Hematopoietic multipotent progenitor cell treated with erythropoietin and hydrocortisone succinate and interleukin-3 and kit ligand, for 4 days (in vitro differentiated cells): ENCODE data around the gene MAN2A1.

Experiments used
- DNase-seq: peaks from one replicate; pipeline ENCODE4 v3.0.0-alpha.2; 2015

MAN2A1 gene

DNA sequence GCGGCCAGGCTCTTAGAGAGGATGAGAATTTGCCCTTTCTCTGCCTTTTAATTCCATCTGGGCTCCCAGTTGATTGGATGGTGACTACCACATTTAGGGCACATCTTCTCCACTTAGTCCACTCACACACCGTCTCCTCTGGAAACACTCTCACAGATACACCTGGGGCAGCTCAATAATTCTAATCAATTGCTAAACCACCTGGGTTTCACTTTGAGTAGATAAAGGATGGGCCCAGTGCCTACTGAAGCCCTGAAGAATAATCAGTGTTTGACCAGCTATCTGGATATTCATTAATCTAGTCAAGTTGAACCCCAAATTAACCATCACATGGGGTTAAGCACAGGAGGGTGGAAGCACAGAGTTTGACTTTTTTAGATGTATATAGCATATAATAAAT lies 19.1 kb downstream of the MAN2A1 start:
- DNase-seq, result no peak

DNA sequence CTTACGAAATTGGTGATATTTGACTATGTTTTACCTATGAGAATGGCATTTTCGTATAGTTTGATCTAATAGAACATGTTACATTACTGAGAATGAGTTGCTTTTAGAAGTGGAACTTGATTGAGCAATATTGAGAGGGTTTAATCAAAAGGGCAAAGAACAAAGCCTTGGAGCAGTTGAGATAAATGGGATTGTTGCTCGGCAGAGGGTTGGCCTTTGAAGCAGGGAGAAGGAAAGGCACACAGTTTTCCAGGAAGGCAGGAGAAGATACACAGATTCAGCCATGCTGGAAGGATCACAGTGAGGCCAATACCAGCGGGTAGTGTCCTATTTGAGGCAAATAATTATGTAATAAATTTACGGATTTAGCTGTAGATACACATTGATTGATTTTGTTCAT lies 19.5 kb downstream of the MAN2A1 start:
- no peak for DNase-seq

- DNase-seq, result peak; percentile 59
Observed at GRCh38 chr5:109711673-109712072, 21.9 kb downstream of the MAN2A1 start.

DNA sequence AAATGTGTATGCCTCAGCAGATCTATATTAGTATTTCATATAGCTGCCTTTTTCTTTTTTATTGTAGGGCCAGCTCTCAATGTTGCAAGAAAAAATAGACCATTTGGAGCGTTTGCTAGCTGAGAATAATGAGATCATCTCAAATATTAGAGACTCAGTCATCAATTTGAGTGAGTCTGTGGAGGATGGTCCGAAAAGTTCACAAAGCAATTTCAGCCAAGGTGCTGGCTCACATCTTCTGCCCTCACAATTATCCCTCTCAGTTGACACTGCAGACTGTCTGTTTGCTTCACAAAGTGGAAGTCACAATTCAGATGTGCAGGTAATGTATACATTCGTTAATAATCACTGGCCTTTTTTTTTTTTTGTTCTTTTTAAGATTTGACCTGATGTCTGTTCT lies 23.7 kb downstream of the MAN2A1 start:
- DNase-seq, result no peak

DNA sequence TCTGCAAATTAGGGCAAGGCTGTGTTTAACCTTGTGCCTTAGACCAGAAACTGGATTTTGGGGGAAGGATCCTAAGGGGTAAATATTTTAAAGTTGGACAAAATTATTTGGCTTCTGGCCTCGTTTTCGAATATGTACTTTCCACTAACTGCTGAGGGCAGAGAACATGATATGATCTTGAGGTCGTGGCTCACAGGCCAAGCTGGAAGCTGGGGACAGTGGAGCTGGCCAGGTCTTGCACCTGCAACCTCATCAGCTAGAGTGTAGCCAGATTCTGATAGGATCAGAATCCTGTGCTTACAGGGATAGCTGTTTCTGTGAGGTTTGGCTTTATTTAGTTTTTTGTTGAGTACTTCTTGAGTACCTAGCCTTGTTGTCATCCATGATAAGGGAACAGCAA lies 24.9 kb downstream of the MAN2A1 start:
- peak; percentile 33 for DNase-seq

- no peak for DNase-seq
Observed at GRCh38 chr5:109718216-109718615, 28.5 kb downstream of the MAN2A1 start.

DNA sequence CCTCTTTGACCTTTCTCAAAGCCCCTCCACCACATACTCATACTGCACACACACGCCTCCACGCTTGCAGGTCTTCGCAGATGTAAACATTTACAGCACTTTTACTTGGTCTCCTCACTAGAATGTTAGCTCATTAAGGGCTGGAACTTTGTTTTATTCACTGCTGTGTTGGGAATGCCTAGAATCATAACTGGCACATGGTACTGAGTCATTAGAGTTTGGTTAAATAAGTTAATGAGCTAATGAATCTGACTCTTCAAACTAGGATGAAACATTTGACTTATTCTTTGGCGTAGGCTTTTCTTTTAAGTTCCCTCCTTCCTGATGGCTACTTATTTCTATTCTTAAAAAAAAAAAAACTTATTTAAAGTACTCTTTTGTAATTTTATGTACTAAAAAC lies 28.9 kb downstream of the MAN2A1 start:
- DNase-seq, result no peak

DNA sequence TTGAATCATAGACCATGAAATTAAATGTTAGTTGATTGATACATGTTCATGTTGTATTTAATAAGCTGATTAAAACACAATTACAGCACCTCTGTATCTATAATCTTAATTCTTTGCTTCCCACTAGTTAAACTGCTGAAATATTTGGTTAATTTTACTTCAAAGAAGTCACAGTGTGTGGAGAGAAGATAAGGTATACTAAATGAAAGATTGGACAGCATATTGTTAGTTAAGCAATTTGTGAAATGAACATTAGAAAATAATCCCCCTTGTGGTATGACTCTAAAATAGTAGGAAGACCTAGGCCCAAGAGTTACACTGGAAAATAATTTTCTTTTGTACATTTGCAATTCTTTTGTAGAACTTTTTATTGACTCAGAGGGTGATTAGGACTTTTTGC lies 30.3 kb downstream of the MAN2A1 start:
- DNase-seq, result peak; percentile 84

- DNase-seq, result no peak
Observed at GRCh38 chr5:109721741-109722140, 32.0 kb downstream of the MAN2A1 start.

DNA sequence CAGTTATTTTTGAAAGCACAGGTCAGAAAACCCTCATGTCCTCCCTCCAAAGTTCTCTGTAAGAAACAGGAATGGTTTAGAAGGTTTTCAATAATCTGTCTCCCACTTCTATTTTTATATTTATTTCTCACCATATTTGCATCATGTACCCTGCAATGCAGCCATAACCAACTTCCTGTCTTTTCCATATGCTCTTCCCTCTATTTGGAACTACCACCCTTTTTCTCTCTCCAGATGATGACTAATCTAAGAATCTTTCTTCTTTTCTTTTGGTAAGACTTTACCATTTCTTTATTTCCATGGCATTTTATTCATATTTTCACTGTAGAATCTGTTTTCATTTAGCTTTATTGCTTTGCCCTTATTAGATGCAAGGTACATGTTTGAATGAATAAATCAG lies 33.9 kb downstream of the MAN2A1 start:
- DNase-seq, result no peak

GRCh38 chr5:109725135-109725534 lies 35.4 kb downstream of the MAN2A1 start:
- no peak for DNase-seq

GRCh38 chr5:109739741-109740728 lies 50.3 kb downstream of the MAN2A1 start:
- peak; percentile 13 for DNase-seq

DNA sequence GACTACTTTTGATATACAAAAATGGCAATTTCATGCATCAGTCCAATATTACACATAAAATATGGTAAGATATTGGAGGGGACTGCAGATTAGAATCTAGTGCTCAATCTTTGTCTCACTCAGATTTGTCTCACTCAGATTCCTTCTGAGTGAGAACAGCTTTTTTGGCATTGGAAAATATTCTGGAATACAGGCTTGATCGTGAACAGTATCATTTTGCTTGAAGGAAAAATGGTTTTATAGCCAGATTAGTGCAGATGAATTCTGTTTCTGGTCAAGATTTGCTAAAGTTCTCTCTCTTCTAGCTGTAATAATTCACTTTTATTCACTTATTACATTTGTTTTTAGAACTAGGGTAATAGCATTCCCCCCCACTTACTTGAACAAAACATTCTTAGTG lies 51.2 kb downstream of the MAN2A1 start:
- no peak for DNase-seq

DNA sequence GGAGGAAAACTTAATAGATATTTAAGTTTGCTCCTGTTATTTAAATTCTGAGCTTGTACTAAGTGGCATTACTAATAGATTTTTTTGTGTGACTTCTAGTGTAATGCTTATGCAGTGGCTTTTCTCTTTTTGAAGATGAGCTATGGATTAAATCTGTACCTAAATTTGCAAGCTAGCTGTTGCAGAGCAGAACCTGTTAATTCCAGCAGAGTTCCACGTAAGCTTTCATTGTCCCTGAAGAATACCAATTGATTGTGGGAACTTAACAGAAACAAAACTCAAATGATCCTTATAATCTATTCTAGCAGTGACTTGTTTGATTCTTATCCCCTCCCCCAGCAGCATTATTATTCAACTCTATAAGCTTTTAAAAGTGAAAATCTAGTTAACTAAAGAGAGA lies 51.7 kb downstream of the MAN2A1 start:
- DNase-seq, result no peak

DNA sequence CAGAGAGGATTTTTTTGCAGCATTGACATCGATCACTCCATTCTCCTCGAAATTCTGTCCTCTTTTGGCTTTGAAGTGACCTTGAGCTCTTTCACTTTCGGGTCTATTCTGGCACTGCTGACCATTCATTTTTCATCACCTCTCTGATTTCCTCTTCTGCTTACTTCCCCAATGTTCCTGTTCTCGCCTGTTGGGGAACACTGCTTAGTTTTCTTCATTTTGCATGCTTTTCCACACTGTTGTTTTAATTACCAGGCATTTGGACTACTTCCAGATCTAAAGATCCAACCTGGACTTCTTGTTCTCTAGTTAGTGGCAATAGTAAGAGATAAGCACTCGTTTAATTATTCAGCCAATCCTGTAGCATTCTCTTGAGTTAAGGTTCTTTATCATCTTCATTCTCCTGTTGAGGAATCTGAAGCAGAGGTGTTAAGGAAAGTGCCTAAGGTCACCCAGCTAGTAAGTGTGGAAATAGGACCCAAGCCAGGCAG lies 53.4 kb downstream of the MAN2A1 start:
- peak; percentile 55 for DNase-seq

GRCh38 chr5:109743770-109744212 lies 54.1 kb downstream of the MAN2A1 start:
- DNase-seq, result peak; percentile 38

GRCh38 chr5:109744261-109744660 lies 54.5 kb downstream of the MAN2A1 start:
- no peak for DNase-seq

DNA sequence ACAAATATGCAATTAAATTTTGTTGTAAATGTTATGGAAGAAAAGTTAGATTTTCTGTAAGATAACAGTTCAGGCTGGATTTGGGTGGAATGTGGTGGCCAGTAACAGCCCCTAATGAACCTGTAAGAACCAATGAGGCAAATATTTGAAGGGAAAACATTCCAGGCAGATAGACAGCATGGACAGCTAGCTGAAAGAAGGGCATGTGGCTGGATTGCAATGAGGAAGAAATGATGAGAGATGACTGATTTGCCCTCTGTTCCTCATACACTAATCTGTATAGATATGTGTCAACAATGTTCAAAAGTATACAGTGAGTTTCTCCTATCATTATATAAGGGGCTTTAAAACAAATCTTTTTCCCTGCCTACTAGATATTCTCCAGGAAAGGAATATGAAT lies 58.8 kb downstream of the MAN2A1 start:
- DNase-seq, result no peak

DNA sequence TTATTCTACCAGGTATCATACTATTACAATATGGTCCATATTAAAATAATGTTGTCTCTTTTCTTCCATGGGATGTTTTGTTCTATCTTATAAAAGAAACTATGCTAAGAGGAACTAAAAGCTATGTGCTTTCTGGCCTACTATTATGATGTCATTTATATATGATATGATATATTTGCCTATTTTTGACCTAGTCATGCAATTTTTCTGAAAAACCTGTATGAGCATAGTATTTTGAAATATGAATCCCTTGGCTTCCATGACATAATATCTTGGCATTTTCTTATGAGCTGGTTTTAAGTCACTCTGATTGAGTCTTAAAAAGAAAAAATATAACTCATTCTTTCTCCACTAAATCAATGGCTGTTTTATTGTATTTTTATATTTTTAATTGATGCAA lies 60.7 kb downstream of the MAN2A1 start:
- no peak for DNase-seq

- DNase-seq, result no peak
Observed at GRCh38 chr5:109753279-109753678, 63.6 kb downstream of the MAN2A1 start.

GRCh38 chr5:109754319-109754718 lies 64.6 kb downstream of the MAN2A1 start:
- DNase-seq, result no peak

DNA sequence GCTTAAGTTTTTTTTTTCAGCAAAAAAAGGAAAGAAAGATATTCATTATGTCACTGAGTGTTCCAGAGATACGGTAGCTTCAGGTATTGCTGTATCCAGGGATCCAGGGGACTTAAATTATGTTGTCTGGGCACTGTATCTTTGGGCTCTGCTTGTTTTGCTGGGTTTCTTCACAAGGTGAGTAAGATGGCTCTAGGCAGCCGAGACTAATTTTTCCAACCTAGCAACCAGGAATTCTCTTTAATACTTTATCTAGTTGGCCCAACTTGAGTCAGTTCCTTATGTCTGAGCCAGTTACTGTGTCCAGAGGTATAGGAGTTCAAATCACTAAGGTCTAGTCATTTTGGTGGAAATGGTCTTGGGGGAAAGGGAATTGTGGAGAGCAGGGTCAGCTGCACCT lies 66.0 kb downstream of the MAN2A1 start:
- no peak for DNase-seq

DNA sequence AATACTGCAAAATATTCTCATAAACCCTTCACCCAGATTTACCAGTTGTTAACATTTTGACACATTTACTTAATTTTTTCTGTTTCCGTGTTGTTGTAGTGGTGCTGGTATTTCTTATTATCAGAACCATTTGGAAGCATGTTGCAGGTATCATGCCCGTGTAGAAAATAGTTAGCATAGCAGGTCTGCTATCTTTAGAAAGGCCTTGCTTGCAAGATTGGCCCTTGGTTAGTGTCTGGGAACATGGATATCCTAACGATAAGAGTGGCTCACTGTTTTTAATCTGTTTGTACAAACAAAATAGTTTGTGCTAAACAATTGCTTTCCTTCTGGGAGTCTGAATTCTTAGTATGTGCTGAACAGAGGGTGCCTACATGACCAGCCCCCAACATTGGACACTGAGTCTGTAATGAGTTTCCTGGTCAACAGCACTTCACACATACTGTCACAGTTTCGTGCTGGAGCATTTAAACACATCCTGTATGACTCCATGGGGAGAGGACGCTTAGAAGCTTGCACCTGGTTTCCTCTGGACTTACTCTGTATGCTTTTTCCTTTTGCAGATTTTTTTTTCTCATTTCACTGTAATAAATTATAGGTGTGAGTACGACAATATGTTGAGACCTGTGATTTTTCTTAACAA lies 66.9 kb downstream of the MAN2A1 start:
- no peak for DNase-seq

DNA sequence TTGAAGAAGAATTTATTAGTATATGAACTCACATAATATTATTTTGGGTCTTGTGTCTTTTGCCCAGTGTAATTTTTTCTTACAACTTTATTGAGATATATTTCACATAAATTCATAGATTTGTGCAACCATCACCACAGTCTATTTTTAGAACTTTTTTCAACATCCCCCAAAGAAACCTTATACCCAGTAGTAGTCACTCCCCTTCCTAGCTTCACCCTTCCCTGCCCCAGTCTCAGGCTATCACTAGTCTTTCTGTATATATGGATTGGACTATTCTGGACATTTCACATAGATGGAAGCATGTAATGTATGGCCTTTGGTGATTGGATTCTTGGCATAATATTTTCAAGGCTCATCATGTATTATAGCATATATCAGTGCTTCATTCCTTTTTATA lies 67.8 kb downstream of the MAN2A1 start:
- no peak for DNase-seq
